Gastrocnemius medialis (tissue), 4 donors: ENCODE data around the gene ATG2A.

Experiments used
- POLR2A ChIP-seq, 2 donors: fragments of 450-650 bp; IDR thresholded peaks; one replicate each; pipeline ENCODE4 v1.6.1; 2017; ENCODE audit warnings: antibody characterized with exemption in 2 of 2, mild to moderate bottlenecking in 2 of 2, moderate library complexity in 2 of 2
- TF ChIP-seq, protein P1 (sequence below), 5 experiments: fragments of 450-650 bp in 3 of 5; fragments of 200-600 bp in 2 of 5; sonication (generic) in 2 of 5; IDR thresholded peaks in 4 of 5; conservative IDR thresholded peaks in 1 of 5; 1 replicate in 4 of 5; 2 replicates in 1 of 5; pipeline ENCODE4 v1.5.1; 2016 to 2019; ENCODE audit warnings: antibody characterized with exemption in 5 of 5, mild to moderate bottlenecking in 3 of 5, moderate library complexity in 3 of 5

DNA sequence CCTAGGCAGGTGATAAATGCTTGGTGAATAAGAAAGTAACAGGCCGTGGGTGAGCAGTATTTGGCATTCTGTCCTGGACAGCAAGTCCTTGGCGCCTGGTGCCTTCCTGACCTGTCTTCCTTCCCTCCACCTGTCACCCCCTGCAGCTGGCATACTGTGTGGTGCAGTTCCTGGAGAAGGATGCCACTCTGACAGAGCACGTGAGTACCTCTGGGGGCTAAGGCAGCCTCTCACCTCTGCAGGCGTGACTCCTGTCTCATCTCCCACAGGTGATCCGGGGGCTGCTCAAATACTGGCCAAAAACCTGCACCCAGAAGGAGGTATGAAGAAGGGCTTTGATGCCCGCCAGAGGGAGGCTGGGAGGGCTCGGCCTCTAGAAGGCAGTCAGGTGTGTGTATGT is 14.3 kb upstream of the ATG2A start:
- TF ChIP-seq, protein P1, sequence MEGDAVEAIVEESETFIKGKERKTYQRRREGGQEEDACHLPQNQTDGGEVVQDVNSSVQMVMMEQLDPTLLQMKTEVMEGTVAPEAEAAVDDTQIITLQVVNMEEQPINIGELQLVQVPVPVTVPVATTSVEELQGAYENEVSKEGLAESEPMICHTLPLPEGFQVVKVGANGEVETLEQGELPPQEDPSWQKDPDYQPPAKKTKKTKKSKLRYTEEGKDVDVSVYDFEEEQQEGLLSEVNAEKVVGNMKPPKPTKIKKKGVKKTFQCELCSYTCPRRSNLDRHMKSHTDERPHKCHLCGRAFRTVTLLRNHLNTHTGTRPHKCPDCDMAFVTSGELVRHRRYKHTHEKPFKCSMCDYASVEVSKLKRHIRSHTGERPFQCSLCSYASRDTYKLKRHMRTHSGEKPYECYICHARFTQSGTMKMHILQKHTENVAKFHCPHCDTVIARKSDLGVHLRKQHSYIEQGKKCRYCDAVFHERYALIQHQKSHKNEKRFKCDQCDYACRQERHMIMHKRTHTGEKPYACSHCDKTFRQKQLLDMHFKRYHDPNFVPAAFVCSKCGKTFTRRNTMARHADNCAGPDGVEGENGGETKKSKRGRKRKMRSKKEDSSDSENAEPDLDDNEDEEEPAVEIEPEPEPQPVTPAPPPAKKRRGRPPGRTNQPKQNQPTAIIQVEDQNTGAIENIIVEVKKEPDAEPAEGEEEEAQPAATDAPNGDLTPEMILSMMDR (IDR thresholded peaks at IDR 0.05 in 4 of 5, conservative IDR thresholded peaks at IDR 0.05 in 1 of 5), result no peak
- no peak for TF ChIP-seq POLR2A (IDR thresholded peaks at IDR 0.05)
